Fibroblast of gingiva (primary cell): ENCODE results near the gene STRADA.

Source experiments
- DNase-seq: peaks from one replicate; pipeline ENCODE4 v3.0.0-alpha.2; 2011; ENCODE audit warnings: low read depth

The STRADA gene

GRCh38 chr17:63700528-63701455 is 40.8 kb downstream of the STRADA start:
- DNase-seq = peak; percentile 29

- DNase-seq = no peak
Measured at GRCh38 chr17:63699638-63700527, 41.7 kb downstream of the STRADA start, which contains the start of gene LIMD2. LIMD2 (minus strand) TSS chr17:63700125; CDS start chr17:63699298, 827 bp downstream.

- no peak for DNase-seq
Measured at GRCh38 chr17:63698886-63699637, 42.5 kb downstream of the STRADA start.

GRCh38 chr17:63698381-63698885 is 43.2 kb downstream of the STRADA start:
- DNase-seq = no peak

- no peak for DNase-seq
Measured at GRCh38 chr17:63697341-63698286, 44.0 kb downstream of the STRADA start.

- DNase-seq = peak; percentile 25
Measured at GRCh38 chr17:63696381-63696961, 45.1 kb downstream of the STRADA start.

GRCh38 chr17:63695889-63696288 is 45.7 kb downstream of the STRADA start:
- DNase-seq = no peak

- DNase-seq = no peak
Measured at GRCh38 chr17:63694950-63695773, 46.4 kb downstream of the STRADA start.

- DNase-seq = no peak
Measured at GRCh38 chr17:63694229-63694949, 47.2 kb downstream of the STRADA start.

GRCh38 chr17:63693411-63694113 is 48.0 kb downstream of the STRADA start:
- DNase-seq = no peak

GRCh38 chr17:63692195-63692816 is 49.3 kb downstream of the STRADA start:
- no peak for DNase-seq

- DNase-seq = no peak
Measured at GRCh38 chr17:63689479-63689878, 52.1 kb downstream of the STRADA start.

- no peak for DNase-seq
Measured at GRCh38 chr17:63688396-63689020, 53.1 kb downstream of the STRADA start.

- no peak for DNase-seq
Measured at GRCh38 chr17:63686138-63686685, 55.4 kb downstream of the STRADA start.

- DNase-seq = no peak
Measured at GRCh38 chr17:63685578-63685977, 56.0 kb downstream of the STRADA start.

- peak; percentile 22 for DNase-seq
Measured at GRCh38 chr17:63685041-63685440, 56.6 kb downstream of the STRADA start.

GRCh38 chr17:63682981-63683380 is 58.6 kb downstream of the STRADA start:
- DNase-seq = no peak
